HepG2 (cell line): ENCODE results near the gene VSIG10L. TPM values are rescaled to one million over a fixed set of nuclear protein-coding genes. Genes with fewer than 3 reads are reported as not detected.
A peak's percentile ranks its signal among the peaks of the same experiment; 100 is the strongest.

Experiments
- ARID3A ChIP-seq: IDR thresholded peaks from 2 replicates; pipeline ENCODE4 v1.6.1; 2012; ENCODE audit warnings: low read depth, low read length, improper control_type of control experiment
- ATAD3A ChIP-seq: sonication (generic); formaldehyde crosslinking; IDR thresholded peaks from 2 replicates; pipeline ENCODE4 v1.4.0; 2020; ENCODE audit warnings: missing genetic modification reagents
- BATF2 ChIP-seq: sonication (generic); formaldehyde crosslinking; IDR thresholded peaks from 2 replicates; pipeline ENCODE4 v1.8.0; 2022; ENCODE audit warnings: mild to moderate bottlenecking, missing genetic modification reagents, moderate library complexity
- CSRNP2 ChIP-seq: sonication (generic); formaldehyde crosslinking; conservative IDR thresholded peaks from 2 replicates; pipeline ENCODE4 v1.8.0; 2022; ENCODE audit warnings: low read depth, missing genetic modification reagents
- E2F1 ChIP-seq: sonication (generic); formaldehyde crosslinking; IDR thresholded peaks from 2 replicates; pipeline ENCODE4 v1.5.0; 2020; ENCODE audit warnings: missing genetic modification reagents
- FUBP1 ChIP-seq: sonication (generic); formaldehyde crosslinking; IDR thresholded peaks from 2 replicates; pipeline ENCODE4 v1.5.1; 2020; ENCODE audit warnings: missing genetic modification reagents, mild to moderate bottlenecking, borderline replicate concordance
- ISX ChIP-seq: sonication (generic); formaldehyde crosslinking; conservative IDR thresholded peaks from 2 replicates; pipeline ENCODE4 v1.5.0; 2020; ENCODE audit warnings: missing genetic modification reagents
- KAT2B ChIP-seq: fragments of 150-350 bp; IDR thresholded peaks from 2 replicates; pipeline ENCODE4 v1.6.1; 2014; ENCODE audit warnings: low read depth, low read length, borderline replicate concordance
- MED13 ChIP-seq: sonication (generic); formaldehyde crosslinking; IDR thresholded peaks from 2 replicates; pipeline ENCODE4 v1.5.0; 2020; ENCODE audit warnings: missing genetic modification reagents
- TERF1 ChIP-seq: sonication (generic); formaldehyde crosslinking; IDR thresholded peaks from 2 replicates; pipeline ENCODE4 v1.8.0; 2022; ENCODE audit warnings: mild to moderate bottlenecking, missing genetic modification reagents, moderate library complexity
- ZNF20 ChIP-seq: sonication (generic); formaldehyde crosslinking; IDR thresholded peaks from 2 replicates; pipeline ENCODE4 v1.4.0; 2020; ENCODE audit warnings: mild to moderate bottlenecking, moderate library complexity, missing genetic modification reagents
- ZNF281 ChIP-seq: sonication (generic); formaldehyde crosslinking; IDR thresholded peaks from 2 replicates; pipeline ENCODE4 v1.4.0; 2020; ENCODE audit warnings: missing genetic modification reagents, borderline replicate concordance
- ZNF503 ChIP-seq: sonication (generic); formaldehyde crosslinking; IDR thresholded peaks from 2 replicates; pipeline ENCODE4 v1.4.0; 2020; ENCODE audit warnings: missing genetic modification reagents
- ZNF547 ChIP-seq: sonication (generic); formaldehyde crosslinking; IDR thresholded peaks from 2 replicates; pipeline ENCODE4 v1.5.1; 2020; ENCODE audit warnings: mild to moderate bottlenecking, missing genetic modification reagents
- polyA plus RNA-seq, 8 experiments: library from polyadenylated mRNA; depleted of rRNA in 3 of 8; stranded (reverse) in 7 of 8; unstranded in 1 of 8; fragments of >200 nt; fragmentation: Illumina TruSeq in 4 of 8; extraction: Trizol in 4 of 8; gene quantifications; 2 replicates each; pipeline versions ENCODE4 v1.2.1 to v1.2.3, GENCODE V29; 2011 to 2016; ENCODE audit warnings: low read depth in 4 of 8, missing spikeins in 1 of 8, mixed read lengths in 1 of 8; ENCODE audit not compliant: insufficient read depth in 1 of 8
- total RNA-seq, 5 experiments: library from RNA; depleted of rRNA; stranded (reverse); fragments of >200 nt; fragmentation: Illumina TruSeq; extraction: Trizol; gene quantifications; 2 replicates each; pipeline ENCODE4 v1.2.3, GENCODE V29; 2016; ENCODE audit warnings: low read depth in 1 of 5

VSIG10L gene
- total and polyA plus RNA-seq, 2 of the 13 experiments (the other 11 are each of a cell fraction or from before 2014, with no cell fraction given), result 2.7 to 8.5 TPM

GRCh38 chr19:51354103-51354741, 12.3 kb upstream of the VSIG10L start (continued):
- TF ChIP-seq ARID3A (no peak), TERF1 (CRISPR knock-in tag) (no peak), ZNF503 (CRISPR knock-in tag) (no peak), CSRNP2 (no peak), MED13 (no peak), KAT2B (no peak), ZNF20 (CRISPR knock-in tag) (no peak), ZNF281 (CRISPR knock-in tag) (no peak), ISX (CRISPR knock-in tag) (no peak), ATAD3A (no peak), FUBP1 (no peak), E2F1 (CRISPR knock-in tag) (no peak), BATF2 (CRISPR knock-in tag) (no peak), ZNF547 (CRISPR knock-in tag) (peak; percentile 23; the same call in 1 of the 2 replicates)
